Measurements from ENCODE around the gene ANXA9. TPM values are rescaled to one million over a fixed set of nuclear protein-coding genes. Genes with fewer than 3 reads are reported as not detected.

Gene ANXA9
- total and polyA plus RNA-seq, 9 donors, result 0.04 to 3.5 (median 2.5) TPM

- H3K27me3 ChIP-seq (ENCODE audit: control insufficient read depth, insufficient read depth, low read length), result no peaks in the 10 kb centered on the region
- WGBS (ENCODE audit: insufficient coverage), result no CpG with 5 or more reads among the region's 3 CpGs
- H3K9me3 ChIP-seq (replicated peaks; ENCODE audit: control insufficient read depth, low read depth, low read length), result no peaks in the 10 kb centered on the region
- H3K4me3 ChIP-seq (ENCODE audit: low read length), result no peak overlapping the region
- DNase-seq, result no peak
- peaks cover 3% of the 10 kb centered on the region for H3K36me3 ChIP-seq (ENCODE audit: control insufficient read depth, insufficient read depth, low read length)
- peaks cover 32% of the 10 kb centered on the region for H3K4me1 ChIP-seq (ENCODE audit: control insufficient read depth, insufficient read depth, low read length)
- no peak overlapping the region for H3K27ac ChIP-seq (ENCODE audit: low read length)
Measured at GRCh38 chr1:151010346-151010726, 28.2 kb downstream of the ANXA9 start.

- Histone ChIP-seq H3K4me1 (ENCODE audit: control insufficient read depth, insufficient read depth, low read length) (peaks cover 25% of the 10 kb centered on the region), H3K27ac (ENCODE audit: low read length) (no peak overlapping the region), H3K36me3 (ENCODE audit: control insufficient read depth, insufficient read depth, low read length) (peaks cover 3% of the 10 kb centered on the region), H3K4me3 (ENCODE audit: low read length) (no peak overlapping the region), H3K27me3 (ENCODE audit: control insufficient read depth, insufficient read depth, low read length) (no peaks in the 10 kb centered on the region), H3K9me3 (replicated peaks; ENCODE audit: control insufficient read depth, low read depth, low read length) (no peaks in the 10 kb centered on the region)
- DNase-seq, result no peak
- 100% methylated on average over 2 of the region's 4 CpGs for WGBS (ENCODE audit: insufficient coverage)
Measured at GRCh38 chr1:151011154-151011850, 29.2 kb downstream of the ANXA9 start.

- no peak for DNase-seq
- no peaks in the 10 kb centered on the region for H3K27me3 ChIP-seq (ENCODE audit: control insufficient read depth, insufficient read depth, low read length)
- no peak overlapping the region for H3K4me3 ChIP-seq (ENCODE audit: low read length)
- 100% methylated on average over 8 of the region's 14 CpGs for WGBS (ENCODE audit: insufficient coverage)
- H3K4me1 ChIP-seq (ENCODE audit: control insufficient read depth, insufficient read depth, low read length), result peaks cover 13% of the 10 kb centered on the region
- peaks cover 6% of the 10 kb centered on the region for H3K36me3 ChIP-seq (ENCODE audit: control insufficient read depth, insufficient read depth, low read length)
- H3K9me3 ChIP-seq (replicated peaks; ENCODE audit: control insufficient read depth, low read depth, low read length), result no peaks in the 10 kb centered on the region
- no peak overlapping the region for H3K27ac ChIP-seq (ENCODE audit: low read length)
Measured at GRCh38 chr1:151012684-151013471, 30.8 kb downstream of the ANXA9 start.

- no peaks in the 10 kb centered on the region for H3K9me3 ChIP-seq (replicated peaks; ENCODE audit: control insufficient read depth, low read depth, low read length)
- H3K36me3 ChIP-seq (ENCODE audit: control insufficient read depth, insufficient read depth, low read length), result peaks cover 10% of the 10 kb centered on the region
- no peak overlapping the region for H3K27ac ChIP-seq (ENCODE audit: low read length)
- no peak for DNase-seq
- H3K4me1 ChIP-seq (ENCODE audit: control insufficient read depth, insufficient read depth, low read length), result peaks cover 9% of the 10 kb centered on the region
- H3K27me3 ChIP-seq (ENCODE audit: control insufficient read depth, insufficient read depth, low read length), result no peaks in the 10 kb centered on the region
- 67% methylated on average over 2 of the region's 2 CpGs for WGBS (ENCODE audit: insufficient coverage)
- no peak overlapping the region for H3K4me3 ChIP-seq (ENCODE audit: low read length)
Measured at GRCh38 chr1:151013518-151013917, 31.4 kb downstream of the ANXA9 start.

GRCh38 chr1:151024540-151025146, 42.6 kb downstream of the ANXA9 start:
- Histone ChIP-seq H3K9me3 (replicated peaks; ENCODE audit: control insufficient read depth, low read depth, low read length) (no peaks in the 10 kb centered on the region), H3K27ac (ENCODE audit: low read length) (no peak overlapping the region), H3K4me1 (ENCODE audit: control insufficient read depth, insufficient read depth, low read length) (peaks cover 9% of the 10 kb centered on the region), H3K4me3 (ENCODE audit: low read length) (no peak overlapping the region), H3K36me3 (ENCODE audit: control insufficient read depth, insufficient read depth, low read length) (peaks cover 34% of the 10 kb centered on the region), H3K27me3 (ENCODE audit: control insufficient read depth, insufficient read depth, low read length) (no peaks in the 10 kb centered on the region)
- DNase-seq, result peak; percentile 81
- 20% methylated on average over 1 of the region's 6 CpGs for WGBS (ENCODE audit: insufficient coverage)

GRCh38 chr1:151026460-151026859, 44.4 kb downstream of the ANXA9 start:
- peaks cover 9% of the 10 kb centered on the region for H3K4me1 ChIP-seq (ENCODE audit: control insufficient read depth, insufficient read depth, low read length)
- no peak overlapping the region for H3K27ac ChIP-seq (ENCODE audit: low read length)
- H3K27me3 ChIP-seq (ENCODE audit: control insufficient read depth, insufficient read depth, low read length), result no peaks in the 10 kb centered on the region
- H3K36me3 ChIP-seq (ENCODE audit: control insufficient read depth, insufficient read depth, low read length), result peaks cover 48% of the 10 kb centered on the region
- no peaks in the 10 kb centered on the region for H3K9me3 ChIP-seq (replicated peaks; ENCODE audit: control insufficient read depth, low read depth, low read length)
- no peak for DNase-seq
- H3K4me3 ChIP-seq (ENCODE audit: low read length), result no peak overlapping the region

- no peaks in the 10 kb centered on the region for H3K9me3 ChIP-seq (replicated peaks; ENCODE audit: control insufficient read depth, low read depth, low read length)
- H3K36me3 ChIP-seq (ENCODE audit: control insufficient read depth, insufficient read depth, low read length), result peaks cover 66% of the 10 kb centered on the region
- DNase-seq, result no peak
- H3K4me1 ChIP-seq (ENCODE audit: control insufficient read depth, insufficient read depth, low read length), result no peaks in the 10 kb centered on the region
- WGBS (ENCODE audit: insufficient coverage), result 100% methylated on average over 4 of the region's 8 CpGs
- H3K27me3 ChIP-seq (ENCODE audit: control insufficient read depth, insufficient read depth, low read length), result no peaks in the 10 kb centered on the region
- H3K27ac ChIP-seq (ENCODE audit: low read length), result no peak overlapping the region
- no peak overlapping the region for H3K4me3 ChIP-seq (ENCODE audit: low read length)
Measured at GRCh38 chr1:151032164-151032563, 50.1 kb downstream of the ANXA9 start.

GRCh38 chr1:151035167-151035566, 53.1 kb downstream of the ANXA9 start:
- H3K27me3 ChIP-seq (ENCODE audit: control insufficient read depth, insufficient read depth, low read length), result no peaks in the 10 kb centered on the region
- no CpG with 5 or more reads among the region's 3 CpGs for WGBS (ENCODE audit: insufficient coverage)
- no peak overlapping the region for H3K27ac ChIP-seq (ENCODE audit: low read length)
- H3K9me3 ChIP-seq (replicated peaks; ENCODE audit: control insufficient read depth, low read depth, low read length), result no peaks in the 10 kb centered on the region
- H3K4me1 ChIP-seq (ENCODE audit: control insufficient read depth, insufficient read depth, low read length), result no peaks in the 10 kb centered on the region
- DNase-seq, result no peak
- no peak overlapping the region for H3K4me3 ChIP-seq (ENCODE audit: low read length)
- peaks cover 41% of the 10 kb centered on the region for H3K36me3 ChIP-seq (ENCODE audit: control insufficient read depth, insufficient read depth, low read length)

- Histone ChIP-seq H3K36me3 (ENCODE audit: control insufficient read depth, insufficient read depth, low read length) (peaks cover 29% of the 10 kb centered on the region), H3K27me3 (ENCODE audit: control insufficient read depth, insufficient read depth, low read length) (no peaks in the 10 kb centered on the region), H3K27ac (ENCODE audit: low read length) (no peak within 1 kb of the TSS), H3K4me1 (ENCODE audit: control insufficient read depth, insufficient read depth, low read length) (no peaks in the 10 kb centered on the region), H3K4me3 (ENCODE audit: low read length) (no peak within 1 kb of the TSS), H3K9me3 (replicated peaks; ENCODE audit: control insufficient read depth, low read depth, low read length) (no peaks in the 10 kb centered on the region)
- no CpG with 5 or more reads among the region's 2 CpGs for WGBS (ENCODE audit: insufficient coverage)
- no peak for DNase-seq
Measured at GRCh38 chr1:151036356-151036755, 54.3 kb downstream of the ANXA9 start, which contains the start of gene BNIPL. TSS of gene BNIPL (plus strand) at chr1:151036586. CDS start at chr1:151036726, 140 bp downstream.

- no peak for DNase-seq
- 79% methylated on average over 2 of the region's 6 CpGs for WGBS (ENCODE audit: insufficient coverage)
- Histone ChIP-seq H3K27me3 (ENCODE audit: control insufficient read depth, insufficient read depth, low read length) (no peaks in the 10 kb centered on the region), H3K9me3 (replicated peaks; ENCODE audit: control insufficient read depth, low read depth, low read length) (no peaks in the 10 kb centered on the region), H3K36me3 (ENCODE audit: control insufficient read depth, insufficient read depth, low read length) (peaks cover 27% of the 10 kb centered on the region), H3K27ac (ENCODE audit: low read length) (no peak overlapping the region), H3K4me3 (ENCODE audit: low read length) (no peak overlapping the region), H3K4me1 (ENCODE audit: control insufficient read depth, insufficient read depth, low read length) (no peaks in the 10 kb centered on the region)
Measured at GRCh38 chr1:151037032-151037431, 54.9 kb downstream of the ANXA9 start.

Data from muscle of leg (tissue), 11 donors.